Measurements from ENCODE around the gene KRI1.

Gene KRI1

GRCh38 chr19:10603084-10603872 lies 37.5 kb upstream of the KRI1 start:
- H3K4me3 ChIP-seq (ENCODE audit: control insufficient read depth, low read depth, low read length): peak overlapping the region; percentile 86
- no peak for TF ChIP-seq CTCF (conservative IDR thresholded peaks at IDR 0.05; ENCODE audit: control insufficient read depth, insufficient read depth, low read depth, low read length)
- DNase-seq (ENCODE audit: low read depth): no peak

GRCh38 chr19:10602330-10603083 lies 36.7 kb upstream of the KRI1 start:
- H3K4me3 ChIP-seq (ENCODE audit: control insufficient read depth, low read depth, low read length): peak overlapping the region; percentile 86
- DNase-seq (ENCODE audit: low read depth): peak; percentile 45
- no peak for TF ChIP-seq CTCF (conservative IDR thresholded peaks at IDR 0.05; ENCODE audit: control insufficient read depth, insufficient read depth, low read depth, low read length)

- no peak overlapping the region for H3K4me3 ChIP-seq (ENCODE audit: control insufficient read depth, low read depth, low read length)
Observed at GRCh38 chr19:10601999-10602329, 36.2 kb upstream of the KRI1 start.

GRCh38 chr19:10600149-10600548 lies 34.3 kb upstream of the KRI1 start:
- H3K4me3 ChIP-seq (ENCODE audit: control insufficient read depth, low read depth, low read length): no peak overlapping the region
- no peak for DNase-seq (ENCODE audit: low read depth)
- TF ChIP-seq CTCF (conservative IDR thresholded peaks at IDR 0.05; ENCODE audit: control insufficient read depth, insufficient read depth, low read depth, low read length): no peak

More at GRCh38 chr19:10601999-10602329, 36.2 kb upstream of the KRI1 start:
- no peak for TF ChIP-seq CTCF (conservative IDR thresholded peaks at IDR 0.05; ENCODE audit: control insufficient read depth, insufficient read depth, low read depth, low read length)
- no peak for DNase-seq (ENCODE audit: low read depth)

GRCh38 chr19:10593820-10594637 lies 28.2 kb upstream of the KRI1 start:
- H3K4me3 ChIP-seq (ENCODE audit: control insufficient read depth, low read depth, low read length): no peak overlapping the region
- TF ChIP-seq CTCF (conservative IDR thresholded peaks at IDR 0.05; ENCODE audit: control insufficient read depth, insufficient read depth, low read depth, low read length): no peak
- DNase-seq (ENCODE audit: low read depth): no peak

- TF ChIP-seq CTCF (conservative IDR thresholded peaks at IDR 0.05; ENCODE audit: control insufficient read depth, insufficient read depth, low read depth, low read length): no peak
- no peak overlapping the region for H3K4me3 ChIP-seq (ENCODE audit: control insufficient read depth, low read depth, low read length)
- DNase-seq (ENCODE audit: low read depth): no peak
Observed at GRCh38 chr19:10593148-10593547, 27.3 kb upstream of the KRI1 start.
